H9 (cell line): ENCODE results near the gene PPP1R12B. TPM values are rescaled to one million over a fixed set of nuclear protein-coding genes. Genes with fewer than 3 reads are reported as not detected.

Experiments
- DNase-seq: peaks from one replicate; pipeline ENCODE4 v3.0.0-alpha.2; 2017
- H2AFZ ChIP-seq: one replicate; pipeline ENCODE4 v1.6.1; 2013; ENCODE audit warnings: mild to moderate bottlenecking, low read length, control low read depth, moderate library complexity
- H2AK5ac ChIP-seq: 2 replicates; pipeline ENCODE4 v1.6.1; 2013; ENCODE audit warnings: low read length, control low read depth, mixed read lengths; ENCODE audit not compliant: insufficient read length
- H2BK120ac ChIP-seq: one replicate; pipeline ENCODE4 v1.6.1; 2013; ENCODE audit warnings: low read depth, mild to moderate bottlenecking, low read length, control low read depth, inconsistent platforms; ENCODE audit not compliant: poor library complexity, severe bottlenecking
- H2BK12ac ChIP-seq: 2 replicates; pipeline ENCODE4 v1.6.1; 2013; ENCODE audit warnings: low read length, control low read depth, mixed read lengths, low read depth; ENCODE audit not compliant: insufficient read length
- H2BK15ac ChIP-seq: 2 replicates; pipeline ENCODE4 v1.6.1; 2013; ENCODE audit warnings: low read depth, low read length, control low read depth
- H2BK20ac ChIP-seq: one replicate; pipeline ENCODE4 v1.6.1; 2013; ENCODE audit warnings: low read depth, mild to moderate bottlenecking, low read length, control low read depth, inconsistent platforms; ENCODE audit not compliant: poor library complexity, severe bottlenecking
- H2BK5ac ChIP-seq: 2 replicates; pipeline ENCODE4 v1.6.1; 2013; ENCODE audit warnings: low read length, control low read depth, mixed read lengths; ENCODE audit not compliant: insufficient read length
- H3K14ac ChIP-seq: 2 replicates; pipeline ENCODE4 v1.6.1; 2013; ENCODE audit warnings: low read length, control low read depth; ENCODE audit not compliant: insufficient read depth
- H3K18ac ChIP-seq: 2 replicates; pipeline ENCODE4 v1.6.1; 2013; ENCODE audit warnings: low read depth, mild to moderate bottlenecking, mixed read lengths, low read length, control low read depth; ENCODE audit not compliant: insufficient read length
- H3K23ac ChIP-seq: 2 replicates; pipeline ENCODE4 v1.6.1; 2013; ENCODE audit warnings: low read length, control low read depth, mixed read lengths, low read depth; ENCODE audit not compliant: insufficient read length
- H3K23me2 ChIP-seq: 2 replicates; pipeline ENCODE4 v1.6.1; 2013; ENCODE audit warnings: low read depth, mild to moderate bottlenecking, mixed read lengths, low read length, control low read depth; ENCODE audit not compliant: insufficient read length, poor library complexity, severe bottlenecking
- H3K27ac ChIP-seq: 2 replicates; pipeline ENCODE4 v1.5.1; 2013; ENCODE audit warnings: low read length, control low read depth, mixed read lengths, low read depth; ENCODE audit not compliant: insufficient read length
- H3K27me3 ChIP-seq: 2 replicates; pipeline ENCODE4 v1.6.1; 2013; ENCODE audit warnings: low read length, control low read depth, inconsistent platforms; ENCODE audit not compliant: insufficient read depth
- H3K4ac ChIP-seq: 2 replicates; pipeline ENCODE4 v1.6.1; 2013; ENCODE audit warnings: low read depth, mild to moderate bottlenecking, control low read depth, inconsistent platforms, low read length, moderate library complexity
- H3K4me1 ChIP-seq: 2 replicates; pipeline ENCODE4 v1.6.1; 2013; ENCODE audit warnings: low read length, control low read depth, inconsistent platforms; ENCODE audit not compliant: insufficient read depth
- H3K4me2 ChIP-seq: 2 replicates; pipeline ENCODE4 v1.6.1; 2013; ENCODE audit warnings: low read length, control low read depth, mixed read lengths; ENCODE audit not compliant: insufficient read length, insufficient read depth
- H3K56ac ChIP-seq: 2 replicates; pipeline ENCODE4 v1.6.1; 2013; ENCODE audit warnings: low read depth, mild to moderate bottlenecking, mixed read lengths, low read length, control low read depth; ENCODE audit not compliant: insufficient read length
- H3K79me1 ChIP-seq: 2 replicates; pipeline ENCODE4 v1.6.1; 2013; ENCODE audit warnings: low read depth, mild to moderate bottlenecking, moderate library complexity, low read length, control low read depth, inconsistent platforms; ENCODE audit not compliant: insufficient read depth, poor library complexity, severe bottlenecking
- H3K79me2 ChIP-seq: 2 replicates; pipeline ENCODE4 v1.6.1; 2013; ENCODE audit warnings: low read length, control low read depth, inconsistent platforms; ENCODE audit not compliant: insufficient read depth
- H3K9ac ChIP-seq: 2 replicates; pipeline ENCODE4 v1.6.1; 2013; ENCODE audit warnings: low read length, control low read depth, mixed read lengths; ENCODE audit not compliant: insufficient read length; ENCODE audit errors: extremely low read depth
- H3K9me3 ChIP-seq: one replicate; pipeline ENCODE4 v1.6.1; 2013; ENCODE audit warnings: low read depth, low read length, inconsistent platforms; ENCODE audit not compliant: control insufficient read depth
- H3T11ph ChIP-seq: one replicate; pipeline ENCODE4 v1.6.1; 2013; ENCODE audit warnings: mild to moderate bottlenecking, low read length, control low read depth, inconsistent platforms
- H4K20me1 ChIP-seq: one replicate; pipeline ENCODE4 v1.6.1; 2013; ENCODE audit not compliant: control insufficient read depth, insufficient read length, insufficient read depth
- H4K5ac ChIP-seq: 2 replicates; pipeline ENCODE4 v1.6.1; 2013; ENCODE audit warnings: low read depth, mild to moderate bottlenecking, mixed read lengths, low read length, control low read depth; ENCODE audit not compliant: insufficient read length
- H4K8ac ChIP-seq: replicated peaks from 2 replicates; pipeline ENCODE4 v1.6.1; 2013; ENCODE audit warnings: low read length, control low read depth, mixed read lengths, low read depth; ENCODE audit not compliant: insufficient read length
- H4K91ac ChIP-seq: 2 replicates; pipeline ENCODE4 v1.6.1; 2013; ENCODE audit warnings: low read depth, mild to moderate bottlenecking, moderate library complexity, mixed read lengths, low read length, control low read depth; ENCODE audit not compliant: insufficient read length
- H3K27ac Mint-ChIP-seq, 3 experiments: 2 replicates in 2 of 3; 3 replicates in 1 of 3; pipeline ENCODE4 v1.8.0; 2020 to 2021; ENCODE audit warnings: mixed read lengths in 3 of 3, mild to moderate bottlenecking in 1 of 3, moderate library complexity in 1 of 3
- H3K27me3 Mint-ChIP-seq: 2 replicates; pipeline ENCODE4 v1.8.0; 2021; ENCODE audit warnings: low read depth, mild to moderate bottlenecking, moderate library complexity, mixed read lengths
- H3K36me3 Mint-ChIP-seq, 3 experiments: 2 replicates in 2 of 3; 3 replicates in 1 of 3; pipeline ENCODE4 v1.8.0; 2020 to 2021; ENCODE audit warnings: low read depth in 3 of 3, mixed read lengths in 3 of 3; ENCODE audit not compliant: insufficient read depth in 1 of 3
- H3K4me1 Mint-ChIP-seq, 2 experiments: 2 replicates each; pipeline ENCODE4 v1.8.0; 2020; ENCODE audit warnings: mixed read lengths in 2 of 2
- H3K4me3 Mint-ChIP-seq, 2 experiments: 2 replicates in 1 of 2; 3 replicates in 1 of 2; pipeline ENCODE4 v1.8.0; 2020 to 2021; ENCODE audit warnings: mild to moderate bottlenecking in 2 of 2, mixed read lengths in 2 of 2, moderate library complexity in 1 of 2
- H3K9me3 Mint-ChIP-seq, 2 experiments: 2 replicates in 1 of 2; 3 replicates in 1 of 2; pipeline ENCODE4 v1.8.0; 2020; ENCODE audit warnings: mild to moderate bottlenecking in 2 of 2, mixed read lengths in 2 of 2, moderate library complexity in 1 of 2
- WGBS: extraction: QIAGEN DNeasy Blood & Tissue Kit; methylation state at CpG from one replicate; pipeline ENCODE4 v1.1.7; 2013; ENCODE audit warnings: missing lambda C conversion rate, low lambda C conversion rate, mixed read lengths; ENCODE audit not compliant: insufficient read length; ENCODE audit errors: extremely low coverage; 5-methylcytosine and 5-hydroxymethylcytosine counted together
- total RNA-seq: library from RNA; stranded (reverse); gene quantifications from 2 replicates; pipeline ENCODE4 v1.2.1, GENCODE V29; 2021
- TF ChIP-seq, protein P1 (sequence below): fragments of 200-600 bp; sonication (generic); conservative IDR thresholded peaks from 3 replicates; pipeline ENCODE4 v1.8.0; 2021; ENCODE audit warnings: antibody characterized with exemption, mild to moderate bottlenecking

The PPP1R12B gene
- total RNA-seq, 1 experiment from 2014 or later = 12.9 TPM

DNA sequence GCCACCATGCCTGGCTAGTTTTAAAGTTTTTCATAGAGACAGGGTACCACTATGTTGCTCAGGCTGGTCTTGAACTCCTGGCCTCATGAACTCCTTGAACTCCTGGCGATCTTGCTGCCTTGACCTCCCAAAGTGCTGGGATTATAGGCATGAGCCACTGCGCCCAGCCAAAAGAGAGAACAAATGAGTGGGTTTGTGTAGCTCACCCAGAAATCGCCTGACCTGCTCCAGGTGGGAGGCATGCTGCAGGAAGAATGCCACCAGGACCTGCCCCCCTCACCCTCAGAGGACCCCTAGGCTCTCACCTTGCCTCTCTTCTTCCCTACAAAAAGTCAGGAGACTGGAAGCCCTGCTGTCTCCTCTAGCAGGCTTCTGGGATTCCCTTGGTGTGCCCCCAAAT is 272.9 kb downstream of the PPP1R12B start:
- Histone ChIP-seq H2BK15ac (no peak overlapping the region), H3K27me3 (no peaks in the 10 kb centered on the region), H2BK12ac (no peak overlapping the region), H3K4me2 (no peak overlapping the region), H2BK20ac (no peak overlapping the region), H3K27ac (no peak overlapping the region), H3K18ac (no peak overlapping the region), H3K4ac (no peak overlapping the region), H2BK5ac (no peak overlapping the region), H3K9ac (no peak overlapping the region), H3K23ac (no peak overlapping the region), H3T11ph (no peak overlapping the region), H4K5ac (no peak overlapping the region), H3K79me1 (no peaks in the 10 kb centered on the region), H3K79me2 (no peaks in the 10 kb centered on the region), H4K20me1 (no peaks in the 10 kb centered on the region), H2AK5ac (no peak overlapping the region), H3K23me2 (no peaks in the 10 kb centered on the region), H3K56ac (no peak overlapping the region), H3K14ac (no peak overlapping the region), H2AFZ (no peak overlapping the region), H4K8ac (no peak overlapping the region), H3K9me3 (no peaks in the 10 kb centered on the region), H4K91ac (no peak overlapping the region), H3K4me1 (0 out of 2 replicates have a peak, but pooled peaks cover 4% of the 10 kb centered on the region), H2BK120ac (no peak overlapping the region)
- no peak overlapping the region for H3K4me3 Mint-ChIP-seq
- H3K9me3 Mint-ChIP-seq = peaks cover 0 to 6% of the 10 kb centered on the region in 2 experiments; a peak in 1 of 5 replicates
- H3K36me3 Mint-ChIP-seq = peaks cover 0 to 8% (median 0%) of the 10 kb centered on the region in 3 experiments; a peak in 2 of 7 replicates
- 0 out of 7 replicates have a peak overlapping the region, but pooled peaks of 1 of the 3 experiments have one; percentile 14 for H3K27ac Mint-ChIP-seq
- TF ChIP-seq, protein P1, sequence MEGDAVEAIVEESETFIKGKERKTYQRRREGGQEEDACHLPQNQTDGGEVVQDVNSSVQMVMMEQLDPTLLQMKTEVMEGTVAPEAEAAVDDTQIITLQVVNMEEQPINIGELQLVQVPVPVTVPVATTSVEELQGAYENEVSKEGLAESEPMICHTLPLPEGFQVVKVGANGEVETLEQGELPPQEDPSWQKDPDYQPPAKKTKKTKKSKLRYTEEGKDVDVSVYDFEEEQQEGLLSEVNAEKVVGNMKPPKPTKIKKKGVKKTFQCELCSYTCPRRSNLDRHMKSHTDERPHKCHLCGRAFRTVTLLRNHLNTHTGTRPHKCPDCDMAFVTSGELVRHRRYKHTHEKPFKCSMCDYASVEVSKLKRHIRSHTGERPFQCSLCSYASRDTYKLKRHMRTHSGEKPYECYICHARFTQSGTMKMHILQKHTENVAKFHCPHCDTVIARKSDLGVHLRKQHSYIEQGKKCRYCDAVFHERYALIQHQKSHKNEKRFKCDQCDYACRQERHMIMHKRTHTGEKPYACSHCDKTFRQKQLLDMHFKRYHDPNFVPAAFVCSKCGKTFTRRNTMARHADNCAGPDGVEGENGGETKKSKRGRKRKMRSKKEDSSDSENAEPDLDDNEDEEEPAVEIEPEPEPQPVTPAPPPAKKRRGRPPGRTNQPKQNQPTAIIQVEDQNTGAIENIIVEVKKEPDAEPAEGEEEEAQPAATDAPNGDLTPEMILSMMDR = no peak
- H3K4me1 Mint-ChIP-seq = peaks cover 22 to 23% of the 10 kb centered on the region in 2 experiments
- DNase-seq = no peak
- peaks cover 1% of the 10 kb centered on the region; the same call in 1 of the 2 replicates for H3K27me3 Mint-ChIP-seq
- WGBS = no CpG with 5 or more reads among the region's 3 CpGs
